OCI-LY1 (cell line): ENCODE data around the gene GTPBP1.

ENCODE experiments used
- H2AFZ ChIP-seq: fragments of 200-600 bp; sonication (generic), shearing (Covaris generic); 2 replicates; pipeline ENCODE4 v1.6.0; 2014; ENCODE audit warnings: antibody characterized with exemption, mild to moderate bottlenecking, low read length
- H3F3A ChIP-seq: fragments of 200-600 bp; sonication (generic), shearing (Covaris generic); 2 replicates; pipeline ENCODE4 v1.6.0; 2014; ENCODE audit warnings: mild to moderate bottlenecking, antibody characterized with exemption, low read length, moderate library complexity; ENCODE audit not compliant: insufficient read depth
- H3K27ac ChIP-seq: fragments of 200-600 bp; sonication (generic); 2 replicates; pipeline ENCODE4 v1.5.1; 2014; ENCODE audit warnings: low read length, mixed run types, mild to moderate bottlenecking, low read depth; ENCODE audit not compliant: poor library complexity, severe bottlenecking
- H3K27me3 ChIP-seq: fragments of 200-600 bp; sonication (generic); 2 replicates; pipeline ENCODE4 v1.6.0; 2014; ENCODE audit warnings: antibody characterized with exemption, mild to moderate bottlenecking, low read length, moderate library complexity; ENCODE audit not compliant: insufficient read depth
- H3K36me3 ChIP-seq: fragments of 200-600 bp; sonication (generic); 2 replicates; pipeline ENCODE4 v1.6.1; 2014; ENCODE audit warnings: mild to moderate bottlenecking, antibody characterized with exemption, low read length, moderate library complexity, mixed read lengths; ENCODE audit not compliant: insufficient read depth
- H3K4me1 ChIP-seq: fragments of 200-600 bp; sonication (generic); 2 replicates; pipeline ENCODE4 v1.5.1; 2014; ENCODE audit warnings: mild to moderate bottlenecking, low read length, moderate library complexity; ENCODE audit not compliant: insufficient read depth, severe bottlenecking
- H3K4me2 ChIP-seq: fragments of 200-600 bp; sonication (generic), shearing (Covaris generic); 2 replicates; pipeline ENCODE4 v1.6.1; 2014; ENCODE audit warnings: low read length
- H3K4me3 ChIP-seq: fragments of 200-600 bp; sonication (generic); 2 replicates; pipeline ENCODE4 v1.5.1; 2014; ENCODE audit warnings: low read length, low read depth, mild to moderate bottlenecking, mixed read lengths; ENCODE audit not compliant: poor library complexity, severe bottlenecking
- H3K79me2 ChIP-seq: fragments of 200-600 bp; shearing (Covaris generic); 2 replicates; pipeline ENCODE4 v1.6.1; 2016; ENCODE audit warnings: mixed run types, low read length, mixed read lengths; ENCODE audit not compliant: insufficient read depth
- H3K9ac ChIP-seq: fragments of 200-600 bp; sonication (generic), shearing (Covaris generic); 2 replicates; pipeline ENCODE4 v1.6.1; 2014; ENCODE audit warnings: mild to moderate bottlenecking, low read length, mixed read lengths
- H3K9me2 ChIP-seq: fragments of 200-600 bp; sonication (generic), shearing (Covaris generic); 2 replicates; pipeline ENCODE4 v1.6.1; 2014; ENCODE audit warnings: low read depth, mild to moderate bottlenecking, low read length, mixed read lengths
- H3K9me3 ChIP-seq: fragments of 200-600 bp; shearing (Covaris generic); 2 replicates; pipeline ENCODE4 v1.6.1; 2014; ENCODE audit warnings: low read length, mixed read lengths
- H4K20me1 ChIP-seq: fragments of 200-600 bp; sonication (generic), shearing (Covaris generic); 2 replicates; pipeline ENCODE4 v1.6.0; 2016; ENCODE audit warnings: mild to moderate bottlenecking, low read length; ENCODE audit not compliant: insufficient read depth
- CTCF ChIP-seq: fragments of 200-600 bp; sonication (generic), shearing (Covaris generic); IDR thresholded peaks from 2 replicates; pipeline ENCODE4 v1.5.1; 2017; ENCODE audit warnings: mild to moderate bottlenecking, antibody characterized with exemption, low read length, moderate library complexity, mixed read lengths
- EZH2 ChIP-seq: fragments of 200-600 bp; sonication (generic), shearing (Covaris generic); IDR thresholded peaks from 2 replicates; pipeline ENCODE4 v1.8.0; 2017; ENCODE audit warnings: borderline replicate concordance, mixed run types, mild to moderate bottlenecking, antibody characterized with exemption, low read length, moderate library complexity, mixed read lengths

Gene GTPBP1

GRCh38 chr22:38734421-38735100 is 28.8 kb downstream of the GTPBP1 start:
- H3K27ac ChIP-seq = no peak overlapping the region
- no peak overlapping the region for H3K4me2 ChIP-seq
- no peak overlapping the region for H2AFZ ChIP-seq

GRCh38 chr22:38735126-38735464 is 29.4 kb downstream of the GTPBP1 start:
- no peak overlapping the region for H3K4me2 ChIP-seq
- no peak overlapping the region for H2AFZ ChIP-seq
- no peaks in the 10 kb centered on the region for H4K20me1 ChIP-seq
- H3K9me3 ChIP-seq = no peaks in the 10 kb centered on the region
- H3K4me3 ChIP-seq = no peak overlapping the region
- H3K9ac ChIP-seq = no peak overlapping the region
- no peaks in the 10 kb centered on the region for H3K27me3 ChIP-seq
- no peaks in the 10 kb centered on the region for H3K79me2 ChIP-seq
- peaks cover 82% of the 10 kb centered on the region for H3K36me3 ChIP-seq
- H3F3A ChIP-seq = no peaks in the 10 kb centered on the region
- TF ChIP-seq EZH2 = no peak
- no peak for TF ChIP-seq CTCF
- H3K9me2 ChIP-seq = no peaks in the 10 kb centered on the region
- no peaks in the 10 kb centered on the region for H3K4me1 ChIP-seq
- no peak overlapping the region for H3K27ac ChIP-seq

More at GRCh38 chr22:38734421-38735100, 28.8 kb downstream of the GTPBP1 start:
- TF ChIP-seq CTCF = no peak
- TF ChIP-seq EZH2 = no peak
- Histone ChIP-seq H3K9me2 (no peaks in the 10 kb centered on the region), H4K20me1 (no peaks in the 10 kb centered on the region), H3K27me3 (no peaks in the 10 kb centered on the region), H3K9ac (no peak overlapping the region), H3K9me3 (no peaks in the 10 kb centered on the region), H3K4me1 (no peaks in the 10 kb centered on the region), H3K4me3 (no peak overlapping the region), H3K36me3 (peaks cover 81% of the 10 kb centered on the region), H3F3A (no peaks in the 10 kb centered on the region), H3K79me2 (no peaks in the 10 kb centered on the region)

GRCh38 chr22:38735465-38736256 is 29.9 kb downstream of the GTPBP1 start:
- H3K79me2 ChIP-seq = no peaks in the 10 kb centered on the region
- peak overlapping the region; percentile 32 for H3K27ac ChIP-seq
- H3K36me3 ChIP-seq = peaks cover 82% of the 10 kb centered on the region

More at GRCh38 chr22:38735465-38736256, 29.9 kb downstream of the GTPBP1 start:
- Histone ChIP-seq H3K27me3 (no peaks in the 10 kb centered on the region), H3K4me3 (no peak overlapping the region), H3K9me3 (no peaks in the 10 kb centered on the region), H3K9ac (no peak overlapping the region), H4K20me1 (no peaks in the 10 kb centered on the region), H3K4me1 (no peaks in the 10 kb centered on the region), H3K4me2 (no peak overlapping the region), H3F3A (no peaks in the 10 kb centered on the region), H3K9me2 (no peaks in the 10 kb centered on the region), H2AFZ (no peak overlapping the region)
- TF ChIP-seq CTCF = no peak
- TF ChIP-seq EZH2 = no peak
